ENCODE results near the gene IPO4. TPM values are rescaled to one million over a fixed set of nuclear protein-coding genes. Genes with fewer than 3 reads are reported as not detected.

The IPO4 gene
- total and polyA plus RNA-seq, 10 of the 15 experiments (the other 5 are each of a cell fraction or from before 2014, with no cell fraction given), result 7.8 to 139 (median 37.6) TPM

DNA sequence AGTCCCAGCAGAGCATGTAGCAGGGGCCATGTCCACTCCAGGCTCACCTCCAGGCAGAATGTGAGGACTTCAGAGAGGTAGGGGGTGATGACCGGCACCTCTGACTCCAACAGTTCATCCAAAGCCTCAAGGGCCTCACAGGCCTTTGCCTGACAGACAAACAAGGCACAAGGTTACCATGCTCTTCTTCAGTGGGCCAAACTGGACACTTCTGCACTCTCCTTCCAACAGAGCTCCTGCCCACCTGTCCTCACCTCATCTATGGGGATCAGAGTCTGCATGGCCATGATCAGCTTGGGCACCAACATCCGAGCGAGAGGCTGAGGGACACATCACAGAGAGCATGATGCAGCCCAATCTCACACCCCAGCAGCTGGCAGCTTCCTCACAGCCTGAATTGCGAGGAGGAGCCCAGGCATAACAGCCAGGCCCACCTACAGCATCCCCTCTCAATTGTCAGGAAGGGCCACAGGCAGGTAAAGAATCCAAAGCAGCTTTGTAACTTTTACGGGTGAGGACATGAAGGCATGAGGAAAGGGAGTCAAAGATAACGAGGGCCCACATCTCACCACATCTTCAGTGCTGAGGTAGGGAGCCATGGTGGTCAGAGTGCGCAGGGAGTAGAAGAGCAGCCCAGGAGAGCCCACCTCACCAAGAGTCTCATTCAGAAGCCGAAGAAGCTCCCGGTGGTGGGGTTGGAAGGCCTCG lies 1.6 kb downstream of the IPO4 start (continued):
- no peak for TF ChIP-seq IRF3 (IDR thresholded peaks at IDR 0.05)
- TF ChIP-seq ESRRA (IDR thresholded peaks at IDR 0.05; ENCODE audit: low read length), result no peak
- no peak for TF ChIP-seq GABPA (IDR thresholded peaks at IDR 0.05; ENCODE audit: low read depth)
- TF ChIP-seq ZSCAN29 (IDR thresholded peaks at IDR 0.05), result no peak

DNA sequence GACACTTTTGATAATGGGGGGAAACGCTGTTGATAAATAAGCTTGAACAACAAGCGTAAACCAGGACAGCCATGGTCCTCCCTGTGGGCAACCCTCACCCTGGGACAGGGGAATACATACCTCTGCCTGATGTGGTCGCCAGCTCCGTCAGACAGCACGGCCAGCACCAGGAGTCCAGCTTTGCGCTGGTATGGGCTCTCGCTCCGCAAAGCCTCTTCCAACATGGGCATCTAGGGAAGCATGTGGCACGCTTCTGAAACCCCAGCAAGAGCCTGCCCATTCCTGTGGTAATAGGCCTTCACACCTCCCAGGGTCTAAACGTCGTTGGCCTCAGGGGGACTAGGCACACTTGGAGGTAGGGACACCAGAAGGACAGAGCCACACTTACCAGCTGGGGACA lies 2.9 kb downstream of the IPO4 start:
- no peak for ATAC-seq
- Histone ChIP-seq H3K9ac (ENCODE audit: control insufficient read depth, insufficient read depth, low read length) (no peak overlapping the region), H3K79me2 (ENCODE audit: control insufficient read depth, insufficient read depth, low read length) (peaks cover 20% of the 10 kb centered on the region), H3K4me2 (ENCODE audit: control insufficient read depth, insufficient read depth) (no peak overlapping the region), H3K9me3 (replicated peaks; ENCODE audit: control insufficient read depth, insufficient read depth, low read length) (no peaks in the 10 kb centered on the region), H3K27ac (ENCODE audit: control insufficient read depth, insufficient read depth) (no peak overlapping the region), H3K4me3 (no peak overlapping the region), H3K36me3 (ENCODE audit: control insufficient read depth in 2 of 2, insufficient read depth in 2 of 2, low read length in 1 of 2) (peaks cover 17 to 38% of the 10 kb centered on the region in 2 experiments), H3K4me1 (ENCODE audit: control insufficient read depth, insufficient read depth, low read length) (0 out of 2 replicates have a peak, but pooled peaks cover 4% of the 10 kb centered on the region), H3K27me3 (replicated peaks in 1 of 2; ENCODE audit: control insufficient read depth in 2 of 2, insufficient read depth in 2 of 2, low read length in 1 of 2) (no peaks in the 10 kb centered on the region), H2AFZ (ENCODE audit: control insufficient read depth, low read depth, low read length) (no peak overlapping the region), H4K20me1 (ENCODE audit: control insufficient read depth, insufficient read depth) (no peaks in the 10 kb centered on the region)
- in situ Hi-C loops (cut with MboI) (no loop called here), intact Hi-C loops (cut with micrococcal nuclease; ENCODE audit: unreplicated experiment) (no loop called here)
- ChIA-PET CTCF (no interaction called here), RAD21 (ENCODE audit: unreplicated experiment) (no interaction called here), POLR2A (no interaction called here), SMC1A (ENCODE audit: uncharacterized antibody, unreplicated experiment) (interaction anchor here (1.5 kb wide), 1 partner anchor 11 kb away, joined by 3 read pairs; no protein-coding TSS in a partner anchor)
- BruUV-seq (replicated peaks), result no TSS peak
- no peak for FAIRE-seq
- TF ChIP-seq WRNIP1 (IDR thresholded peaks at IDR 0.05; ENCODE audit: borderline replicate concordance, low read depth, low read length), result no peak
- TF ChIP-seq YY1 (IDR thresholded peaks at IDR 0.05; ENCODE audit: low read depth, low read length), result no peak
- no peak for TF ChIP-seq CEBPB (IDR thresholded peaks at IDR 0.05; ENCODE audit: borderline replicate concordance in 1 of 2, low read depth in 2 of 2, low read length in 2 of 2)
- no peak for TF ChIP-seq HCFC1 (IDR thresholded peaks at IDR 0.05; ENCODE audit: low read length)
- no peak for TF ChIP-seq CREB1 (IDR thresholded peaks at IDR 0.05; ENCODE audit: low read depth)
- TF ChIP-seq, protein P1, sequence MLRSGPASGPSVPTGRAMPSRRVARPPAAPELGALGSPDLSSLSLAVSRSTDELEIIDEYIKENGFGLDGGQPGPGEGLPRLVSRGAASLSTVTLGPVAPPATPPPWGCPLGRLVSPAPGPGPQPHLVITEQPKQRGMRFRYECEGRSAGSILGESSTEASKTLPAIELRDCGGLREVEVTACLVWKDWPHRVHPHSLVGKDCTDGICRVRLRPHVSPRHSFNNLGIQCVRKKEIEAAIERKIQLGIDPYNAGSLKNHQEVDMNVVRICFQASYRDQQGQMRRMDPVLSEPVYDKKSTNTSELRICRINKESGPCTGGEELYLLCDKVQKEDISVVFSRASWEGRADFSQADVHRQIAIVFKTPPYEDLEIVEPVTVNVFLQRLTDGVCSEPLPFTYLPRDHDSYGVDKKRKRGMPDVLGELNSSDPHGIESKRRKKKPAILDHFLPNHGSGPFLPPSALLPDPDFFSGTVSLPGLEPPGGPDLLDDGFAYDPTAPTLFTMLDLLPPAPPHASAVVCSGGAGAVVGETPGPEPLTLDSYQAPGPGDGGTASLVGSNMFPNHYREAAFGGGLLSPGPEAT (IDR thresholded peaks at IDR 0.05; ENCODE audit: low read depth), result no peak
- TF ChIP-seq POLR2A (IDR thresholded peaks at IDR 0.05; ENCODE audit: low read depth, low read length), result no peak
- no peak for TF ChIP-seq ETV6 (conservative IDR thresholded peaks at IDR 0.05 in 1 of 2, IDR thresholded peaks at IDR 0.05 in 1 of 2; ENCODE audit: borderline replicate concordance in 1 of 2, low read depth in 1 of 2)
- 93% methylated on average over 9 of the region's 11 CpGs for WGBS (ENCODE audit: insufficient coverage, insufficient replicate concordance, low lambda C conversion rate, missing lambda C conversion rate)
- no peak for DNase-seq (ENCODE audit: low read depth, low spot score)

Data from GM12878 (cell line).